Stomach (tissue), 4 donors: ENCODE results near the gene PHF11.

ENCODE experiments used
- CTCF ChIP-seq, 7 experiments: fragments of 450-650 bp in 4 of 7; fragments of 200-600 bp in 3 of 7; sonication (generic) in 3 of 7; IDR thresholded peaks; one replicate each; pipeline ENCODE4 v1.5.1; 2016 to 2019; ENCODE audit warnings: antibody characterized with exemption in 7 of 7, control low read depth in 2 of 7, mild to moderate bottlenecking in 1 of 7
- POLR2A ChIP-seq, 4 donors: fragments of 450-650 bp; IDR thresholded peaks; one replicate each; pipeline ENCODE4 v1.6.1; 2016; ENCODE audit warnings: antibody characterized with exemption in 4 of 4, control low read depth in 2 of 4, mild to moderate bottlenecking in 1 of 4, moderate library complexity in 1 of 4

GRCh38 chr13:49488563-49488962, 7.2 kb upstream of the PHF11 start:
- TF ChIP-seq POLR2A (IDR thresholded peaks at IDR 0.05) (no peak), CTCF (IDR thresholded peaks at IDR 0.05) (no peak)
